Peyer's patch (tissue), 4 donors: ENCODE results near the gene TRIM31.
A peak's percentile ranks its signal among the peaks of the same experiment; 100 is the strongest.

Source experiments
- POLR2A ChIP-seq, 2 donors: fragments of 450-650 bp; IDR thresholded peaks; one replicate each; pipeline ENCODE4 v1.5.1; 2017; ENCODE audit warnings: antibody characterized with exemption in 2 of 2, mild to moderate bottlenecking in 2 of 2, moderate library complexity in 2 of 2
- TF ChIP-seq, protein P1 (sequence below), 6 experiments: fragments of 450-650 bp in 4 of 6; fragments of 200-600 bp in 2 of 6; sonication (generic) in 1 of 6; IDR thresholded peaks; one replicate each; pipeline ENCODE4 v1.5.1; 2017 to 2019; ENCODE audit warnings: antibody characterized with exemption in 6 of 6, mild to moderate bottlenecking in 3 of 6, moderate library complexity in 1 of 6

GRCh38 chr6:30066082-30066481 lies 46.8 kb downstream of the TRIM31 start:
- TF ChIP-seq, protein P1, sequence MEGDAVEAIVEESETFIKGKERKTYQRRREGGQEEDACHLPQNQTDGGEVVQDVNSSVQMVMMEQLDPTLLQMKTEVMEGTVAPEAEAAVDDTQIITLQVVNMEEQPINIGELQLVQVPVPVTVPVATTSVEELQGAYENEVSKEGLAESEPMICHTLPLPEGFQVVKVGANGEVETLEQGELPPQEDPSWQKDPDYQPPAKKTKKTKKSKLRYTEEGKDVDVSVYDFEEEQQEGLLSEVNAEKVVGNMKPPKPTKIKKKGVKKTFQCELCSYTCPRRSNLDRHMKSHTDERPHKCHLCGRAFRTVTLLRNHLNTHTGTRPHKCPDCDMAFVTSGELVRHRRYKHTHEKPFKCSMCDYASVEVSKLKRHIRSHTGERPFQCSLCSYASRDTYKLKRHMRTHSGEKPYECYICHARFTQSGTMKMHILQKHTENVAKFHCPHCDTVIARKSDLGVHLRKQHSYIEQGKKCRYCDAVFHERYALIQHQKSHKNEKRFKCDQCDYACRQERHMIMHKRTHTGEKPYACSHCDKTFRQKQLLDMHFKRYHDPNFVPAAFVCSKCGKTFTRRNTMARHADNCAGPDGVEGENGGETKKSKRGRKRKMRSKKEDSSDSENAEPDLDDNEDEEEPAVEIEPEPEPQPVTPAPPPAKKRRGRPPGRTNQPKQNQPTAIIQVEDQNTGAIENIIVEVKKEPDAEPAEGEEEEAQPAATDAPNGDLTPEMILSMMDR (IDR thresholded peaks at IDR 0.05) = peak in 1 of 6 experiments; percentile 4
- TF ChIP-seq POLR2A (IDR thresholded peaks at IDR 0.05) = no peak
